Neural cell (in vitro differentiated cells): ENCODE measurements around the gene FAM135A. TPM values are rescaled to one million over a fixed set of nuclear protein-coding genes. Genes with fewer than 3 reads are reported as not detected.

Experiments used
- H2AFZ ChIP-seq: fragments of 200-600, 300-800 bp; sonication (generic), shearing (Covaris generic); 2 replicates; pipeline ENCODE4 v1.6.0; 2014; ENCODE audit warnings: low read depth, mild to moderate bottlenecking, antibody characterized with exemption, low read length, moderate library complexity
- H3F3A ChIP-seq: fragments of 200-600 bp; shearing (Covaris generic); 2 replicates; pipeline ENCODE4 v1.6.1; 2016; ENCODE audit warnings: mild to moderate bottlenecking, moderate library complexity, mixed read lengths, antibody characterized with exemption, low read length; ENCODE audit not compliant: insufficient read depth, poor library complexity, severe bottlenecking
- H3K27ac ChIP-seq: fragments of 200-600, 300-800 bp; sonication (generic), shearing (Covaris generic); 2 replicates; pipeline ENCODE4 v1.5.1; 2014; ENCODE audit warnings: mild to moderate bottlenecking, low read length, moderate library complexity
- H3K27me3 ChIP-seq: fragments of 300-800, 200-600 bp; sonication (generic), shearing (Covaris generic); 2 replicates; pipeline ENCODE4 v1.6.0; 2014; ENCODE audit warnings: mild to moderate bottlenecking, low read depth, low read length, moderate library complexity; ENCODE audit not compliant: insufficient read depth
- H3K36me3 ChIP-seq: fragments of 300-800, 200-600 bp; sonication (generic), shearing (Covaris generic); 2 replicates; pipeline ENCODE4 v1.5.1; 2014; ENCODE audit warnings: mild to moderate bottlenecking, antibody characterized with exemption, low read length, moderate library complexity; ENCODE audit not compliant: insufficient read depth
- H3K4me2 ChIP-seq: fragments of 300-800, 200-600 bp; sonication (generic), shearing (Covaris generic); 2 replicates; pipeline ENCODE4 v1.6.0; 2014; ENCODE audit warnings: mild to moderate bottlenecking, low read length
- H3K4me3 ChIP-seq: fragments of 300-800, 200-600 bp; sonication (generic), shearing (Covaris generic); 2 replicates; pipeline ENCODE4 v1.5.1; 2014; ENCODE audit warnings: mild to moderate bottlenecking, low read length, moderate library complexity
- H3K79me2 ChIP-seq: fragments of 200-600 bp; shearing (Covaris generic); replicated peaks from 2 replicates; pipeline ENCODE4 v1.6.0; 2014; ENCODE audit warnings: mild to moderate bottlenecking, low read length, moderate library complexity; ENCODE audit not compliant: insufficient read depth
- H3K9ac ChIP-seq: fragments of 300-800, 200-600 bp; sonication (generic), shearing (Covaris generic); 2 replicates; pipeline ENCODE4 v1.6.1; 2016; ENCODE audit warnings: mild to moderate bottlenecking, low read length, mixed read lengths
- H3K9me2 ChIP-seq: fragments of 200-600 bp; shearing (Covaris generic); 2 replicates; pipeline ENCODE4 v1.6.1; 2016; ENCODE audit warnings: mild to moderate bottlenecking, low read length, mixed read lengths; ENCODE audit not compliant: insufficient read depth
- H3K9me3 ChIP-seq: fragments of 200-600, 300-800 bp; sonication (generic), shearing (Covaris generic); 2 replicates; pipeline ENCODE4 v1.6.1; 2016; ENCODE audit warnings: mild to moderate bottlenecking, mixed run types, low read length, moderate library complexity, mixed read lengths
- H4K20me1 ChIP-seq: fragments of 200-600 bp; shearing (Covaris generic); 2 replicates; pipeline ENCODE4 v1.6.1; 2016; ENCODE audit warnings: mild to moderate bottlenecking, mixed run types; ENCODE audit not compliant: insufficient read depth
- CTCF ChIP-seq: fragments of 450-650 bp; IDR thresholded peaks from 2 replicates; pipeline ENCODE4 v1.5.1; 2014; ENCODE audit warnings: antibody characterized with exemption, mild to moderate bottlenecking, moderate library complexity; ENCODE audit not compliant: poor library complexity, severe bottlenecking
- EP300 ChIP-seq: fragments of 450-650 bp; conservative IDR thresholded peaks from 2 replicates; pipeline ENCODE4 v1.6.1; 2014; ENCODE audit warnings: antibody characterized with exemption, mild to moderate bottlenecking, moderate library complexity; ENCODE audit not compliant: poor library complexity, severe bottlenecking
- EZH2 ChIP-seq: fragments of 200-600, 300-800 bp; shearing (Covaris generic), sonication (generic); IDR thresholded peaks from 2 replicates; pipeline ENCODE4 v1.6.1; 2014; ENCODE audit warnings: antibody characterized with exemption, low read length, borderline replicate concordance, mild to moderate bottlenecking; ENCODE audit not compliant: insufficient read depth, poor library complexity, severe bottlenecking
- POLR2AphosphoS5 ChIP-seq: IDR thresholded peaks from 2 replicates; pipeline ENCODE4 v1.6.1; 2012
- RAD21 ChIP-seq: fragments of 450-650 bp; conservative IDR thresholded peaks from 2 replicates; pipeline ENCODE4 v1.6.1; 2014; ENCODE audit warnings: antibody characterized with exemption, mild to moderate bottlenecking, moderate library complexity
- REST ChIP-seq: IDR thresholded peaks from 2 replicates; pipeline ENCODE4 v1.6.1; 2012; ENCODE audit warnings: borderline replicate concordance
- SMC3 ChIP-seq: fragments of 450-650 bp; conservative IDR thresholded peaks from 2 replicates; pipeline ENCODE4 v1.6.1; 2014; ENCODE audit warnings: antibody characterized with exemption, mild to moderate bottlenecking, moderate library complexity; ENCODE audit not compliant: poor library complexity
- TAF1 ChIP-seq: IDR thresholded peaks from 2 replicates; pipeline ENCODE4 v1.6.1; 2012; ENCODE audit warnings: low read depth
- polyA plus RNA-seq: library from polyadenylated mRNA; depleted of rRNA; stranded (reverse); fragments of >200 nt; gene quantifications from 2 replicates; pipeline ENCODE4 v1.2.3, GENCODE V29; 2014

The FAM135A gene
- polyA plus RNA-seq, 1 donor from 2014 or later: 31.4 TPM

GRCh38 chr6:70574643-70575042 is 161.3 kb downstream of the FAM135A start:
- Histone ChIP-seq H3K4me2 (no peak overlapping the region), H3K9me3 (no peaks in the 10 kb centered on the region), H3K27me3 (no peaks in the 10 kb centered on the region), H3K27ac (no peak overlapping the region), H3K9me2 (no peaks in the 10 kb centered on the region), H4K20me1 (no peaks in the 10 kb centered on the region), H3F3A (no peaks in the 10 kb centered on the region), H2AFZ (no peak overlapping the region), H3K36me3 (no peaks in the 10 kb centered on the region), H3K4me3 (no peak overlapping the region), H3K9ac (no peak overlapping the region), H3K79me2 (no peaks in the 10 kb centered on the region)
- TF ChIP-seq REST (no peak), EP300 (no peak), TAF1 (no peak)

GRCh38 chr6:70575899-70576495 is 162.7 kb downstream of the FAM135A start:
- Histone ChIP-seq H3K27me3 (no peaks in the 10 kb centered on the region), H2AFZ (no peak overlapping the region), H3K36me3 (no peaks in the 10 kb centered on the region), H3K9me2 (no peaks in the 10 kb centered on the region), H3F3A (no peaks in the 10 kb centered on the region), H3K9me3 (no peaks in the 10 kb centered on the region), H3K4me2 (no peak overlapping the region), H3K9ac (no peak overlapping the region), H3K79me2 (no peaks in the 10 kb centered on the region), H3K27ac (no peak overlapping the region), H3K4me3 (no peak overlapping the region), H4K20me1 (no peaks in the 10 kb centered on the region)
- TF ChIP-seq CTCF (no peak), EZH2 (no peak), SMC3 (no peak)

GRCh38 chr6:70586114-70586513 is 172.8 kb downstream of the FAM135A start:
- Histone ChIP-seq H3K79me2 (no peaks in the 10 kb centered on the region), H3F3A (no peaks in the 10 kb centered on the region), H3K36me3 (peaks cover 3% of the 10 kb centered on the region), H4K20me1 (no peaks in the 10 kb centered on the region), H3K4me3 (no peak overlapping the region), H3K9me3 (no peaks in the 10 kb centered on the region), H2AFZ (no peak overlapping the region), H3K9ac (no peak overlapping the region), H3K27me3 (no peaks in the 10 kb centered on the region), H3K27ac (no peak overlapping the region), H3K9me2 (no peaks in the 10 kb centered on the region), H3K4me2 (no peak overlapping the region)
- no peak for TF ChIP-seq TAF1
- TF ChIP-seq POLR2AphosphoS5: no peak
- TF ChIP-seq RAD21: no peak
- TF ChIP-seq EP300: no peak
